ENCODE measurements around the gene MCC. TPM values are rescaled to one million over a fixed set of nuclear protein-coding genes. Genes with fewer than 3 reads are reported as not detected.

The MCC gene
- total RNA-seq, 3 donors from 2014 or later (not counting 1 experiment from before 2014, with no cell fraction given): 0.68 to 1.8 (median 1.4) TPM

DNA sequence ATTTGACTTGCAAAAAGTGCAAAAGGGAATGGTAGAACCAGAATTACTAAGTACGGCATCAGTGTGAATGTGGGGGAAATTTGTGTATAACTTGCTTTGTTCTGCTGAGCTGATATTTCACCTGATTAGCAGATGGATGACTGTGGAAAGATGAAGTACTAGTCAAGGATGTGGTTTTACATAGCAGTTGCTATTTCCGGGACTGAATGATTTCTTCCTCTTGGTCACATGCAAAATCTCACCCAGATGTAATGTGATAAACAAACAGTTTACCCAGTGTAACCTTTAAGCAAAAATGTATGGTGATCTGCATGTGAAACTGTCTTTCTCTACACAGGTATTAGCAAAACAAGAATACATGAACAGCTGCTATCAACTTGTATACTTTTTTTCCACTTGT is 465.6 kb downstream of the MCC start:
- DNase-seq: peak in 1 of 2 donors; percentile 81
- Mint-ChIP-seq H3K9me3 (no peaks in the 10 kb centered on the region), H3K4me1 (peaks cover 34 to 56% of the 10 kb centered on the region in 2 donors), H3K36me3 (peaks cover 7% of the 10 kb centered on the region), H3K4me3 (peak overlapping the region; percentile 82), H3K27me3 (ENCODE audit: low read depth in 2 of 2) (no peaks in the 10 kb centered on the region), H3K27ac (peak overlapping the region; percentile 91 to 94)
- Histone ChIP-seq H3K9me3 (ENCODE audit: control insufficient read depth, insufficient read depth, low read length) (no peaks in the 10 kb centered on the region), H3K4me3 (ENCODE audit: low read length) (no peak overlapping the region), H3K27me3 (ENCODE audit: control insufficient read depth, insufficient read depth, low read length) (no peaks in the 10 kb centered on the region), H3K4me1 (ENCODE audit: control insufficient read depth, insufficient read depth, low read length) (peaks cover 6% of the 10 kb centered on the region), H3K36me3 (ENCODE audit: control insufficient read depth, insufficient read depth, low read length) (peaks cover 21% of the 10 kb centered on the region), H3K27ac (ENCODE audit: low read length) (peak overlapping the region; percentile 73)
- intact Hi-C loops (cut with micrococcal nuclease): loop anchor here (1.0 to 10.0 kb wide), 2 partner anchors 46 to 98 kb away; partner anchors contain the start of genes DCP2 and REEP5
- TF ChIP-seq, protein P1, sequence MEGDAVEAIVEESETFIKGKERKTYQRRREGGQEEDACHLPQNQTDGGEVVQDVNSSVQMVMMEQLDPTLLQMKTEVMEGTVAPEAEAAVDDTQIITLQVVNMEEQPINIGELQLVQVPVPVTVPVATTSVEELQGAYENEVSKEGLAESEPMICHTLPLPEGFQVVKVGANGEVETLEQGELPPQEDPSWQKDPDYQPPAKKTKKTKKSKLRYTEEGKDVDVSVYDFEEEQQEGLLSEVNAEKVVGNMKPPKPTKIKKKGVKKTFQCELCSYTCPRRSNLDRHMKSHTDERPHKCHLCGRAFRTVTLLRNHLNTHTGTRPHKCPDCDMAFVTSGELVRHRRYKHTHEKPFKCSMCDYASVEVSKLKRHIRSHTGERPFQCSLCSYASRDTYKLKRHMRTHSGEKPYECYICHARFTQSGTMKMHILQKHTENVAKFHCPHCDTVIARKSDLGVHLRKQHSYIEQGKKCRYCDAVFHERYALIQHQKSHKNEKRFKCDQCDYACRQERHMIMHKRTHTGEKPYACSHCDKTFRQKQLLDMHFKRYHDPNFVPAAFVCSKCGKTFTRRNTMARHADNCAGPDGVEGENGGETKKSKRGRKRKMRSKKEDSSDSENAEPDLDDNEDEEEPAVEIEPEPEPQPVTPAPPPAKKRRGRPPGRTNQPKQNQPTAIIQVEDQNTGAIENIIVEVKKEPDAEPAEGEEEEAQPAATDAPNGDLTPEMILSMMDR (IDR thresholded peaks at IDR 0.05): no peak
- ATAC-seq: peak; percentile 91 to 97 (median 96)
- WGBS (ENCODE audit: insufficient coverage): 0% methylated on average over 2 of the region's 2 CpGs

- no peak for ATAC-seq
Observed at GRCh38 chr5:113020461-113021273, 467.6 kb downstream of the MCC start.

DNA sequence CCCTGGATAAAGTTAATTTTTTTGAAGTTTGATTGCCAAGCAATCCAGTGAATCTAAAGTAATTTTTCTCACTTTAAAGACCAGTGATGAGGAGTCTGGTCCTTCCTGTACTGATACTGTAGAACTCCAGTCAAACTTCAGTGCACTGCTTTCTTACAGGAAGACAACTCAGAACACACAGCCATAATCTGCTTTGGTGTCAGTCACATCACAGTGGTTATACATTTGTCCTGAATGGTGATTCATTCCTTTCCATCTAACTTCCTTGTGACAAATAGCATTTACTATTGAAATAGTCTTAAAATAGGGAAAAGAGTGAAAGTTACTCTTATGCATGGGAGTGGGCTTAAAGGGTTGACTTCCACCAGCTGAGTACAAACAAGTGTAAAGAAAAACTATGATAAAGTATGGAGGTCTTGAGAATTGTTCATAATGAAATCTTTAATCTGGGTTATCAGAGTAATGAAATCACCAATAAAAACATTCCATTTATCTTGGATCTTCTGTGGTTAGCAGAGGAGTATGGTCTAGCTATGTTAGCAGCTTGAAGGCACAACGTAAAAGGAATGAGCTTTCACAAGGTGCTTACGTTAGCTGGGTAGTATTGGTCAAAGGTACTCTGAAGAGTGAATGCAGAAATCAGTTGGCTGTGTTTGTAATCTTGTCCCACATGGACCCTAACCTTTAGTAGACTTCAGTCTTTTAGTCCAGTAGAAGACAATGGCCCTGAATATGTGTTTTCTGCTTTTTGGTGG is 470.2 kb downstream of the MCC start:
- H3K9me3 Mint-ChIP-seq: no peaks in the 10 kb centered on the region
- no peak overlapping the region for H3K27ac Mint-ChIP-seq
- DNase-seq: no peak
- WGBS (ENCODE audit: insufficient coverage): 93% methylated on average over 2 of the region's 2 CpGs
- H3K36me3 Mint-ChIP-seq: peaks cover 30% of the 10 kb centered on the region
- no peaks in the 10 kb centered on the region for H3K27me3 Mint-ChIP-seq (ENCODE audit: low read depth in 2 of 2)
- peaks cover 6% of the 10 kb centered on the region for H3K4me1 ChIP-seq (ENCODE audit: control insufficient read depth, insufficient read depth, low read length)
- H3K27ac ChIP-seq (ENCODE audit: low read length): no peak overlapping the region
- H3K27me3 ChIP-seq (ENCODE audit: control insufficient read depth, insufficient read depth, low read length): no peaks in the 10 kb centered on the region
- intact Hi-C loops (cut with micrococcal nuclease): no loop called here
- TF ChIP-seq, protein P1 (IDR thresholded peaks at IDR 0.05): no peak
- H3K4me1 Mint-ChIP-seq: peaks cover 29 to 39% of the 10 kb centered on the region in 2 donors
- peaks cover 35% of the 10 kb centered on the region for H3K36me3 ChIP-seq (ENCODE audit: control insufficient read depth, insufficient read depth, low read length)
- H3K4me3 Mint-ChIP-seq: no peak overlapping the region
- no peaks in the 10 kb centered on the region for H3K9me3 ChIP-seq (ENCODE audit: control insufficient read depth, insufficient read depth, low read length)
- H3K4me3 ChIP-seq (ENCODE audit: low read length): no peak overlapping the region
- ATAC-seq: no peak

More at GRCh38 chr5:113020461-113021273, 467.6 kb downstream of the MCC start:
- peaks cover 6% of the 10 kb centered on the region for H3K4me1 ChIP-seq (ENCODE audit: control insufficient read depth, insufficient read depth, low read length)
- Mint-ChIP-seq H3K4me3 (no peak overlapping the region), H3K4me1 (peaks cover 34 to 52% of the 10 kb centered on the region in 2 donors), H3K36me3 (peaks cover 6% of the 10 kb centered on the region), H3K9me3 (no peaks in the 10 kb centered on the region), H3K27me3 (ENCODE audit: low read depth in 2 of 2) (no peaks in the 10 kb centered on the region), H3K27ac (peak overlapping the region; percentile 60 to 94)
- no peak overlapping the region for H3K27ac ChIP-seq (ENCODE audit: low read length)
- TF ChIP-seq, protein P1 (IDR thresholded peaks at IDR 0.05): no peak
- 87% methylated on average over 10 of the region's 11 CpGs for WGBS (ENCODE audit: insufficient coverage)
- H3K27me3 ChIP-seq (ENCODE audit: control insufficient read depth, insufficient read depth, low read length): no peaks in the 10 kb centered on the region
- peaks cover 17% of the 10 kb centered on the region for H3K36me3 ChIP-seq (ENCODE audit: control insufficient read depth, insufficient read depth, low read length)
- intact Hi-C loops (cut with micrococcal nuclease): loop anchor here (10.0 kb wide), 1 partner anchor 96 kb away; the partner anchor contains the start of gene REEP5
- no peak overlapping the region for H3K4me3 ChIP-seq (ENCODE audit: low read length)
- H3K9me3 ChIP-seq (ENCODE audit: control insufficient read depth, insufficient read depth, low read length): no peaks in the 10 kb centered on the region
- DNase-seq: peak in 1 of 2 donors; percentile 39

All from natural killer cell (primary cell).